ENCODE measurements around the gene PDXP.

DNA sequence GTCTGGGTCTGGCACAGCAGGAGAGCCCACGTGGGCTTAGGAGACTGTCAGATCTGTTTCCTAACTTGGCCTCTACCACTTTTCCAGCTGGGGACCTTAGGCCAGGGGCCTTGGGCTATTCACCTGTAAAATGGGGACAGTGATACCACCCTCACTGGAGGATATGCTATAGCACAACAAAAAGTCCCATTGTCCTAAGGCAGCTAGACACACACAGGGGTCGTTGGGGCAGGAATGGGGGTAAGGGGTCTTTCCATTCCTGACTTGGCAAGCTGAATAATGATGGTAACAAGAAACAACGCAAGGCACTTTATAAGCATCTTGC, 21.6 kb upstream of the PDXP start:
- TF ChIP-seq, protein P1, sequence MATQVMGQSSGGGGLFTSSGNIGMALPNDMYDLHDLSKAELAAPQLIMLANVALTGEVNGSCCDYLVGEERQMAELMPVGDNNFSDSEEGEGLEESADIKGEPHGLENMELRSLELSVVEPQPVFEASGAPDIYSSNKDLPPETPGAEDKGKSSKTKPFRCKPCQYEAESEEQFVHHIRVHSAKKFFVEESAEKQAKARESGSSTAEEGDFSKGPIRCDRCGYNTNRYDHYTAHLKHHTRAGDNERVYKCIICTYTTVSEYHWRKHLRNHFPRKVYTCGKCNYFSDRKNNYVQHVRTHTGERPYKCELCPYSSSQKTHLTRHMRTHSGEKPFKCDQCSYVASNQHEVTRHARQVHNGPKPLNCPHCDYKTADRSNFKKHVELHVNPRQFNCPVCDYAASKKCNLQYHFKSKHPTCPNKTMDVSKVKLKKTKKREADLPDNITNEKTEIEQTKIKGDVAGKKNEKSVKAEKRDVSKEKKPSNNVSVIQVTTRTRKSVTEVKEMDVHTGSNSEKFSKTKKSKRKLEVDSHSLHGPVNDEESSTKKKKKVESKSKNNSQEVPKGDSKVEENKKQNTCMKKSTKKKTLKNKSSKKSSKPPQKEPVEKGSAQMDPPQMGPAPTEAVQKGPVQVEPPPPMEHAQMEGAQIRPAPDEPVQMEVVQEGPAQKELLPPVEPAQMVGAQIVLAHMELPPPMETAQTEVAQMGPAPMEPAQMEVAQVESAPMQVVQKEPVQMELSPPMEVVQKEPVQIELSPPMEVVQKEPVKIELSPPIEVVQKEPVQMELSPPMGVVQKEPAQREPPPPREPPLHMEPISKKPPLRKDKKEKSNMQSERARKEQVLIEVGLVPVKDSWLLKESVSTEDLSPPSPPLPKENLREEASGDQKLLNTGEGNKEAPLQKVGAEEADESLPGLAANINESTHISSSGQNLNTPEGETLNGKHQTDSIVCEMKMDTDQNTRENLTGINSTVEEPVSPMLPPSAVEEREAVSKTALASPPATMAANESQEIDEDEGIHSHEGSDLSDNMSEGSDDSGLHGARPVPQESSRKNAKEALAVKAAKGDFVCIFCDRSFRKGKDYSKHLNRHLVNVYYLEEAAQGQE (IDR thresholded peaks at IDR 0.05; ENCODE audit: insufficient read depth in 1 of 2, low read depth in 2 of 2, low read length in 2 of 2): no peak
- TF ChIP-seq POLR2AphosphoS5 (IDR thresholded peaks at IDR 0.05; ENCODE audit: low read depth, low read length) (no peak), TAF1 (IDR thresholded peaks at IDR 0.05; ENCODE audit: borderline replicate concordance, insufficient read depth, low read length) (no peak), SIN3A (IDR thresholded peaks at IDR 0.05; ENCODE audit: borderline replicate concordance, insufficient read depth, low read length) (no peak)

Measured in PFSK-1 (cell line).